HepG2 (cell line): ENCODE results near the gene LSMEM2. TPM values are rescaled to one million over a fixed set of nuclear protein-coding genes. Genes with fewer than 3 reads are reported as not detected.

Experiments used
- HNRNPUL1 ChIP-seq: fragments of 200-400 bp; formaldehyde crosslinking; IDR thresholded peaks from 2 replicates; pipeline ENCODE4 v1.6.1; 2017; ENCODE audit warnings: low read depth, mild to moderate bottlenecking, low read length, moderate library complexity
- RFXANK ChIP-seq: IDR thresholded peaks from 2 replicates; pipeline ENCODE4 v1.6.1; 2016
- SRSF9 ChIP-seq: fragments of 200-400 bp; formaldehyde crosslinking; IDR thresholded peaks from 2 replicates; pipeline ENCODE4 v1.6.1; 2018; ENCODE audit warnings: borderline replicate concordance, mild to moderate bottlenecking, low read depth, low read length; ENCODE audit not compliant: insufficient read depth, poor library complexity, severe bottlenecking
- THYN1 ChIP-seq: sonication (generic); formaldehyde crosslinking; IDR thresholded peaks from 2 replicates; pipeline ENCODE4 v1.8.1; 2023; ENCODE audit warnings: low read depth, mild to moderate bottlenecking, moderate library complexity, missing genetic modification reagents, borderline replicate concordance
- ZNF17 ChIP-seq: sonication (generic); formaldehyde crosslinking; IDR thresholded peaks from 2 replicates; pipeline ENCODE4 v1.5.0; 2020; ENCODE audit warnings: mild to moderate bottlenecking, missing genetic modification reagents
- ZNF382 ChIP-seq: sonication (generic); formaldehyde crosslinking; IDR thresholded peaks from 2 replicates; pipeline ENCODE4 v1.5.0; 2020; ENCODE audit warnings: missing genetic modification reagents, mild to moderate bottlenecking, borderline replicate concordance
- ZNF614 ChIP-seq: IDR thresholded peaks from 2 replicates; pipeline ENCODE4 v1.6.1; 2018; ENCODE audit warnings: missing biosample characterization, missing genetic modification reagents, inconsistent platforms, borderline replicate concordance
- ZNF709 ChIP-seq: sonication (generic); formaldehyde crosslinking; IDR thresholded peaks from 2 replicates; pipeline ENCODE4 v1.5.0; 2020; ENCODE audit warnings: mild to moderate bottlenecking, missing genetic modification reagents
- ZNF891 ChIP-seq: sonication (generic); formaldehyde crosslinking; IDR thresholded peaks from 2 replicates; pipeline ENCODE4 v1.5.0; 2020; ENCODE audit warnings: mild to moderate bottlenecking, missing genetic modification reagents
- polyA plus RNA-seq, 8 experiments: library from polyadenylated mRNA; depleted of rRNA in 3 of 8; stranded (reverse) in 7 of 8; unstranded in 1 of 8; fragments of >200 nt; fragmentation: Illumina TruSeq in 4 of 8; extraction: Trizol in 4 of 8; gene quantifications; 2 replicates each; pipeline versions ENCODE4 v1.2.1 to v1.2.3, GENCODE V29; 2011 to 2016; ENCODE audit warnings: low read depth in 4 of 8, missing spikeins in 1 of 8, mixed read lengths in 1 of 8; ENCODE audit not compliant: insufficient read depth in 1 of 8
- total RNA-seq, 5 experiments: library from RNA; depleted of rRNA; stranded (reverse); fragments of >200 nt; fragmentation: Illumina TruSeq; extraction: Trizol; gene quantifications; 2 replicates each; pipeline ENCODE4 v1.2.3, GENCODE V29; 2016; ENCODE audit warnings: low read depth in 1 of 5
- TF ChIP-seq, protein P1 (sequence below): sonication (generic); formaldehyde crosslinking; IDR thresholded peaks from 2 replicates; pipeline ENCODE4 v1.4.0; 2020; ENCODE audit warnings: missing genetic modification reagents, borderline replicate concordance
- TF ChIP-seq, protein P2 (sequence below): sonication (generic); formaldehyde crosslinking; IDR thresholded peaks from 2 replicates; pipeline ENCODE4 v1.5.0; 2020; ENCODE audit warnings: mild to moderate bottlenecking, missing genetic modification reagents
- TF ChIP-seq, protein P3 (sequence below): sonication (generic); formaldehyde crosslinking; IDR thresholded peaks from 2 replicates; pipeline ENCODE4 v1.4.0; 2020; ENCODE audit warnings: mild to moderate bottlenecking, missing genetic modification reagents
- TF ChIP-seq, protein P4 (sequence below): sonication (generic); formaldehyde crosslinking; IDR thresholded peaks from 2 replicates; pipeline ENCODE4 v1.4.0; 2020; ENCODE audit warnings: missing genetic modification reagents
- TF ChIP-seq, protein P5 (sequence below): IDR thresholded peaks from 2 replicates; pipeline ENCODE4 v1.6.1; 2016; ENCODE audit warnings: control low read depth
- TF ChIP-seq, protein P6 (sequence below): sonication (generic); formaldehyde crosslinking; IDR thresholded peaks from 2 replicates; pipeline ENCODE4 v1.4.0; 2020; ENCODE audit warnings: missing genetic modification reagents
- TF ChIP-seq, protein P7 (sequence below): sonication (generic); formaldehyde crosslinking; IDR thresholded peaks from 2 replicates; pipeline ENCODE4 v1.8.0; 2022; ENCODE audit warnings: mild to moderate bottlenecking, missing genetic modification reagents; ENCODE audit not compliant: insufficient replicate concordance

Gene LSMEM2
- total and polyA plus RNA-seq, 2 of the 13 experiments (the other 11 are each of a cell fraction or from before 2014, with no cell fraction given), result 0.07 to 0.41 TPM

DNA sequence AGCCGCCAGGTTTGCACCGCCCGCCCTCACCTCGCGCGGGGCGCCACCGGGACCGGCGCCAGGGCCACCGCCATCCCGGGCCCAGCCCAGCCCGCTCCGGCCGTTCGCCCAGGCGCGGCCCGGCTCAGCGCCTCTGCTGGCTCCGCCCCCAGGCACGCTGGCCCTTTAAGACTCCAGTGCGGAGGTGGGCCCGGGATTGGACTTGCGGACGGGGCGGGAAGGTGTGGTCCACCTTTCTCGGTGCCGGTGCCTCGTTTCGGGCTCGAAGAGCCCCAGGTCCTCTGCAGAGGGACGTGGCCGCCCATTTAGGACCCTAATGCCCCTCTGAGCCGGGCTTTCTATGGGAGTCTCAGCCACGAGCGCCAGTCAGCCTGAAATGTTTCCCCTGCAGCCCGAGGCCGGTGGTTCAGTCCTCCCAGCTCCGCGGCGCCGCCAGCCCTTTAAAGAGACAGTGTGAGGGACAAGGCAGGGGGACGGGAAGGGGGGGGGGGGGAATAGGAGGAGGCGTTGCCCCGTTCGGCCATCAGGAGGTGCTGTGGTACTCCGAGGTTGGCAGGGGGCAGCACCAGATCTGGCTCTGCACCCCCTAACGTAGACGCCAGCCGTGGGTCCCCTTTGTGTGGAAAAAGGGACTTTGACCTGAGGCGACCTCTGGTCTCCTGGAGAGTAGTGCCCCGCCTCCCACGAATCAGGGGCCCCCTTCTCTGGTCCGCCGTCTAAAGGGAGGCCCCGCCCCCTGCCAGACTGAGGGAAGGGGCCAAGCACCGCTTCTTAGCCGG lies 42.6 kb downstream of the LSMEM2 start (continued):
- TF ChIP-seq ZNF17 (no peak), THYN1 (CRISPR knock-in tag) (no peak), RFXANK (CRISPR knock-in tag) (0 out of 2 replicates have a peak, but pooled peaks have one; percentile 9), ZNF891 (CRISPR knock-in tag) (peak; percentile 7; the same call in 1 of the 2 replicates), ZNF709 (CRISPR knock-in tag) (0 out of 2 replicates have a peak, but pooled peaks have one; percentile 23), ZNF382 (CRISPR knock-in tag) (no peak), HNRNPUL1 (no peak), SRSF9 (no peak), ZNF614 (CRISPR knock-in tag) (0 out of 2 replicates have a peak, but pooled peaks have one; percentile 53)
- TF ChIP-seq, protein P1, sequence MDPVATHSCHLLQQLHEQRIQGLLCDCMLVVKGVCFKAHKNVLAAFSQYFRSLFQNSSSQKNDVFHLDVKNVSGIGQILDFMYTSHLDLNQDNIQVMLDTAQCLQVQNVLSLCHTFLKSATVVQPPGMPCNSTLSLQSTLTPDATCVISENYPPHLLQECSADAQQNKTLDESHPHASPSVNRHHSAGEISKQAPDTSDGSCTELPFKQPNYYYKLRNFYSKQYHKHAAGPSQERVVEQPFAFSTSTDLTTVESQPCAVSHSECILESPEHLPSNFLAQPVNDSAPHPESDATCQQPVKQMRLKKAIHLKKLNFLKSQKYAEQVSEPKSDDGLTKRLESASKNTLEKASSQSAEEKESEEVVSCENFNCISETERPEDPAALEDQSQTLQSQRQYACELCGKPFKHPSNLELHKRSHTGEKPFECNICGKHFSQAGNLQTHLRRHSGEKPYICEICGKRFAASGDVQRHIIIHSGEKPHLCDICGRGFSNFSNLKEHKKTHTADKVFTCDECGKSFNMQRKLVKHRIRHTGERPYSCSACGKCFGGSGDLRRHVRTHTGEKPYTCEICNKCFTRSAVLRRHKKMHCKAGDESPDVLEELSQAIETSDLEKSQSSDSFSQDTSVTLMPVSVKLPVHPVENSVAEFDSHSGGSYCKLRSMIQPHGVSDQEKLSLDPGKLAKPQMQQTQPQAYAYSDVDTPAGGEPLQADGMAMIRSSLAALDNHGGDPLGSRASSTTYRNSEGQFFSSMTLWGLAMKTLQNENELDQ (CRISPR knock-in tag), result no peak
- TF ChIP-seq, protein P2, sequence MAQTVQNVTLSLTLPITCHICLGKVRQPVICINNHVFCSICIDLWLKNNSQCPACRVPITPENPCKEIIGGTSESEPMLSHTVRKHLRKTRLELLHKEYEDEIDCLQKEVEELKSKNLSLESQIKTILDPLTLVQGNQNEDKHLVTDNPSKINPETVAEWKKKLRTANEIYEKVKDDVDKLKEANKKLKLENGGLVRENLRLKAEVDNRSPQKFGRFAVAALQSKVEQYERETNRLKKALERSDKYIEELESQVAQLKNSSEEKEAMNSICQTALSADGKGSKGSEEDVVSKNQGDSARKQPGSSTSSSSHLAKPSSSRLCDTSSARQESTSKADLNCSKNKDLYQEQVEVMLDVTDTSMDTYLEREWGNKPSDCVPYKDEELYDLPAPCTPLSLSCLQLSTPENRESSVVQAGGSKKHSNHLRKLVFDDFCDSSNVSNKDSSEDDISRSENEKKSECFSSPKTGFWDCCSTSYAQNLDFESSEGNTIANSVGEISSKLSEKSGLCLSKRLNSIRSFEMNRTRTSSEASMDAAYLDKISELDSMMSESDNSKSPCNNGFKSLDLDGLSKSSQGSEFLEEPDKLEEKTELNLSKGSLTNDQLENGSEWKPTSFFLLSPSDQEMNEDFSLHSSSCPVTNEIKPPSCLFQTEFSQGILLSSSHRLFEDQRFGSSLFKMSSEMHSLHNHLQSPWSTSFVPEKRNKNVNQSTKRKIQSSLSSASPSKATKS, result no peak; the same call in 1 of the 2 replicates
- TF ChIP-seq, protein P3, sequence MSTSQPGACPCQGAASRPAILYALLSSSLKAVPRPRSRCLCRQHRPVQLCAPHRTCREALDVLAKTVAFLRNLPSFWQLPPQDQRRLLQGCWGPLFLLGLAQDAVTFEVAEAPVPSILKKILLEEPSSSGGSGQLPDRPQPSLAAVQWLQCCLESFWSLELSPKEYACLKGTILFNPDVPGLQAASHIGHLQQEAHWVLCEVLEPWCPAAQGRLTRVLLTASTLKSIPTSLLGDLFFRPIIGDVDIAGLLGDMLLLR (CRISPR knock-in tag), result peak; percentile 29; the same call in 1 of the 2 replicates
- TF ChIP-seq, protein P4, sequence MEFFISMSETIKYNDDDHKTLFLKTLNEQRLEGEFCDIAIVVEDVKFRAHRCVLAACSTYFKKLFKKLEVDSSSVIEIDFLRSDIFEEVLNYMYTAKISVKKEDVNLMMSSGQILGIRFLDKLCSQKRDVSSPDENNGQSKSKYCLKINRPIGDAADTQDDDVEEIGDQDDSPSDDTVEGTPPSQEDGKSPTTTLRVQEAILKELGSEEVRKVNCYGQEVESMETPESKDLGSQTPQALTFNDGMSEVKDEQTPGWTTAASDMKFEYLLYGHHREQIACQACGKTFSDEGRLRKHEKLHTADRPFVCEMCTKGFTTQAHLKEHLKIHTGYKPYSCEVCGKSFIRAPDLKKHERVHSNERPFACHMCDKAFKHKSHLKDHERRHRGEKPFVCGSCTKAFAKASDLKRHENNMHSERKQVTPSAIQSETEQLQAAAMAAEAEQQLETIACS (CRISPR knock-in tag), result no peak
- TF ChIP-seq, protein P5, sequence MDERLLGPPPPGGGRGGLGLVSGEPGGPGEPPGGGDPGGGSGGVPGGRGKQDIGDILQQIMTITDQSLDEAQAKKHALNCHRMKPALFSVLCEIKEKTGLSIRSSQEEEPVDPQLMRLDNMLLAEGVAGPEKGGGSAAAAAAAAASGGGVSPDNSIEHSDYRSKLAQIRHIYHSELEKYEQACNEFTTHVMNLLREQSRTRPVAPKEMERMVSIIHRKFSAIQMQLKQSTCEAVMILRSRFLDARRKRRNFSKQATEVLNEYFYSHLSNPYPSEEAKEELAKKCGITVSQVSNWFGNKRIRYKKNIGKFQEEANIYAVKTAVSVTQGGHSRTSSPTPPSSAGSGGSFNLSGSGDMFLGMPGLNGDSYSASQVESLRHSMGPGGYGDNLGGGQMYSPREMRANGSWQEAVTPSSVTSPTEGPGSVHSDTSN (CRISPR knock-in tag), result no peak
- TF ChIP-seq, protein P6, sequence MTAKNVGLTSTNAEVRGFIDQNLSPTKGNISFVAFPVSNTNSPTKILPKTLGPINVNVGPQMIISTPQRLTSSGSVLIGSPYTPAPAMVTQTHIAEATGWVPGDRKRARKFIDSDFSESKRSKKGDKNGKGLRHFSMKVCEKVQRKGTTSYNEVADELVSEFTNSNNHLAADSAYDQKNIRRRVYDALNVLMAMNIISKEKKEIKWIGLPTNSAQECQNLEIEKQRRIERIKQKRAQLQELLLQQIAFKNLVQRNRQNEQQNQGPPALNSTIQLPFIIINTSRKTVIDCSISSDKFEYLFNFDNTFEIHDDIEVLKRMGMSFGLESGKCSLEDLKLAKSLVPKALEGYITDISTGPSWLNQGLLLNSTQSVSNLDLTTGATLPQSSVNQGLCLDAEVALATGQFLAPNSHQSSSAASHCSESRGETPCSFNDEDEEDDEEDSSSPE (CRISPR knock-in tag), result no peak; the same call in 1 of the 2 replicates
- TF ChIP-seq, protein P7, sequence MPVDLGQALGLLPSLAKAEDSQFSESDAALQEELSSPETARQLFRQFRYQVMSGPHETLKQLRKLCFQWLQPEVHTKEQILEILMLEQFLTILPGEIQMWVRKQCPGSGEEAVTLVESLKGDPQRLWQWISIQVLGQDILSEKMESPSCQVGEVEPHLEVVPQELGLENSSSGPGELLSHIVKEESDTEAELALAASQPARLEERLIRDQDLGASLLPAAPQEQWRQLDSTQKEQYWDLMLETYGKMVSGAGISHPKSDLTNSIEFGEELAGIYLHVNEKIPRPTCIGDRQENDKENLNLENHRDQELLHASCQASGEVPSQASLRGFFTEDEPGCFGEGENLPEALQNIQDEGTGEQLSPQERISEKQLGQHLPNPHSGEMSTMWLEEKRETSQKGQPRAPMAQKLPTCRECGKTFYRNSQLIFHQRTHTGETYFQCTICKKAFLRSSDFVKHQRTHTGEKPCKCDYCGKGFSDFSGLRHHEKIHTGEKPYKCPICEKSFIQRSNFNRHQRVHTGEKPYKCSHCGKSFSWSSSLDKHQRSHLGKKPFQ (CRISPR knock-in tag), result no peak
